Osteocyte (in vitro differentiated cells): ENCODE measurements around the gene CFAP119. TPM values are rescaled to one million over a fixed set of nuclear protein-coding genes. Genes with fewer than 3 reads are reported as not detected.

Source experiments
- DNase-seq: peaks from one replicate; pipeline ENCODE4 v3.0.0; 2021; ENCODE audit warnings: mixed read lengths; ENCODE audit not compliant: unreplicated experiment; ENCODE audit errors: extremely low spot score
- H3K27ac Mint-ChIP-seq: one replicate; pipeline ENCODE4 v1.8.0; 2021; ENCODE audit warnings: mild to moderate bottlenecking, mixed read lengths; ENCODE audit not compliant: unreplicated experiment
- H3K27me3 Mint-ChIP-seq: one replicate; pipeline ENCODE4 v1.8.0; 2021; ENCODE audit warnings: mixed read lengths; ENCODE audit not compliant: unreplicated experiment
- H3K36me3 Mint-ChIP-seq: one replicate; pipeline ENCODE4 v1.8.0; 2021; ENCODE audit warnings: mixed read lengths; ENCODE audit not compliant: unreplicated experiment
- H3K4me1 Mint-ChIP-seq: one replicate; pipeline ENCODE4 v1.8.0; 2021; ENCODE audit warnings: mixed read lengths; ENCODE audit not compliant: unreplicated experiment
- H3K4me3 Mint-ChIP-seq: one replicate; pipeline ENCODE4 v1.8.0; 2021; ENCODE audit warnings: mild to moderate bottlenecking, moderate library complexity, mixed read lengths; ENCODE audit not compliant: unreplicated experiment
- H3K9me3 Mint-ChIP-seq: one replicate; pipeline ENCODE4 v1.8.0; 2021; ENCODE audit warnings: mixed read lengths; ENCODE audit not compliant: unreplicated experiment
- total RNA-seq: library from RNA; stranded (reverse); gene quantifications from 2 replicates; pipeline ENCODE4 v1.2.1, GENCODE V29; 2021
- TF ChIP-seq, protein P1 (sequence below): fragments of 200-600 bp; sonication (generic); IDR thresholded peaks from 2 replicates; pipeline ENCODE4 v1.5.0; 2021; ENCODE audit warnings: antibody characterized with exemption, mild to moderate bottlenecking, moderate library complexity

CFAP119 gene
- total RNA-seq, 1 donor from 2014 or later, result 5.0 TPM

DNA sequence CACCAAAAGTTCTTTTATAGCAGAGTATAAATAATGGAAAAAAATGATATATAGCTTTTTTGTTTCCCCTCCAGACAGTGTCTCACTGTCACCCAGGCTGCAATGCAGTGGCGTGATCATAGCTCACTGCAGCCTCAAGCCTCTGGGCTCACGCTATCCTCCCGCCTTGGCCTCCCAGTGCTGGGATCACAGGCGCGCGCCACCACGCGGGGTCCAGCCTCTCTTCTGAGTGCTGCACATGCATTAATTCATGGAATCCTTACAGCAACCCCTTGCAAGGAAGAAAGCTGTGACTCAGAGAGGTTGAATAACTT lies 43.2 kb upstream of the CFAP119 start:
- TF ChIP-seq, protein P1, sequence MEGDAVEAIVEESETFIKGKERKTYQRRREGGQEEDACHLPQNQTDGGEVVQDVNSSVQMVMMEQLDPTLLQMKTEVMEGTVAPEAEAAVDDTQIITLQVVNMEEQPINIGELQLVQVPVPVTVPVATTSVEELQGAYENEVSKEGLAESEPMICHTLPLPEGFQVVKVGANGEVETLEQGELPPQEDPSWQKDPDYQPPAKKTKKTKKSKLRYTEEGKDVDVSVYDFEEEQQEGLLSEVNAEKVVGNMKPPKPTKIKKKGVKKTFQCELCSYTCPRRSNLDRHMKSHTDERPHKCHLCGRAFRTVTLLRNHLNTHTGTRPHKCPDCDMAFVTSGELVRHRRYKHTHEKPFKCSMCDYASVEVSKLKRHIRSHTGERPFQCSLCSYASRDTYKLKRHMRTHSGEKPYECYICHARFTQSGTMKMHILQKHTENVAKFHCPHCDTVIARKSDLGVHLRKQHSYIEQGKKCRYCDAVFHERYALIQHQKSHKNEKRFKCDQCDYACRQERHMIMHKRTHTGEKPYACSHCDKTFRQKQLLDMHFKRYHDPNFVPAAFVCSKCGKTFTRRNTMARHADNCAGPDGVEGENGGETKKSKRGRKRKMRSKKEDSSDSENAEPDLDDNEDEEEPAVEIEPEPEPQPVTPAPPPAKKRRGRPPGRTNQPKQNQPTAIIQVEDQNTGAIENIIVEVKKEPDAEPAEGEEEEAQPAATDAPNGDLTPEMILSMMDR, result no peak
- H3K36me3 Mint-ChIP-seq, result no peaks in the 10 kb centered on the region
- no peaks in the 10 kb centered on the region for H3K27me3 Mint-ChIP-seq
- DNase-seq, result no peak
- H3K4me1 Mint-ChIP-seq, result peaks cover 15% of the 10 kb centered on the region
- H3K9me3 Mint-ChIP-seq, result no peaks in the 10 kb centered on the region
- peak overlapping the region; percentile 90 for H3K4me3 Mint-ChIP-seq
- H3K27ac Mint-ChIP-seq, result peak overlapping the region; percentile 91

DNA sequence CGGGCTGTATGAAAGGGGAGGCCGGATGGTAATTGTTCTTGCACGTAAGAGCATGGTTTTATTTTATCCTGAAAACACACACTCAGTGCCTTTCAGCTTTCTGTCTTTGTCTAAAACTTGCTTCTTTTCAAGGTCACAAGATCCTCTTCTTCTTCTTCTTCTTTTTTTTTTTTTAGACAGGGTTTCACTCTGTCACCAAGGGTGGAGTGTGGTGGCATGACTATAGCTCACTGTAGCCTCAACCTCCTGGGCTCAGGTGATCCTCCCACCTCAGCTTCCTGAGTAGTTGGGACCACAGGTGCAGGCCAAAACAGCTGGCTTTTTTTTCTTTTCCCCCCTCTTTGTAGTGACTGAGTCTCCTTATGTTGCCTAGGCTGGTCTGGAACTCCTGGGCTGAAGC lies 41.1 kb upstream of the CFAP119 start:
- H3K27me3 Mint-ChIP-seq, result no peaks in the 10 kb centered on the region
- no peak for DNase-seq
- H3K9me3 Mint-ChIP-seq, result no peaks in the 10 kb centered on the region
- H3K27ac Mint-ChIP-seq, result no peak overlapping the region
- no peak overlapping the region for H3K4me3 Mint-ChIP-seq
- H3K36me3 Mint-ChIP-seq, result no peaks in the 10 kb centered on the region
- TF ChIP-seq, protein P1, result no peak
- H3K4me1 Mint-ChIP-seq, result peaks cover 15% of the 10 kb centered on the region

DNA sequence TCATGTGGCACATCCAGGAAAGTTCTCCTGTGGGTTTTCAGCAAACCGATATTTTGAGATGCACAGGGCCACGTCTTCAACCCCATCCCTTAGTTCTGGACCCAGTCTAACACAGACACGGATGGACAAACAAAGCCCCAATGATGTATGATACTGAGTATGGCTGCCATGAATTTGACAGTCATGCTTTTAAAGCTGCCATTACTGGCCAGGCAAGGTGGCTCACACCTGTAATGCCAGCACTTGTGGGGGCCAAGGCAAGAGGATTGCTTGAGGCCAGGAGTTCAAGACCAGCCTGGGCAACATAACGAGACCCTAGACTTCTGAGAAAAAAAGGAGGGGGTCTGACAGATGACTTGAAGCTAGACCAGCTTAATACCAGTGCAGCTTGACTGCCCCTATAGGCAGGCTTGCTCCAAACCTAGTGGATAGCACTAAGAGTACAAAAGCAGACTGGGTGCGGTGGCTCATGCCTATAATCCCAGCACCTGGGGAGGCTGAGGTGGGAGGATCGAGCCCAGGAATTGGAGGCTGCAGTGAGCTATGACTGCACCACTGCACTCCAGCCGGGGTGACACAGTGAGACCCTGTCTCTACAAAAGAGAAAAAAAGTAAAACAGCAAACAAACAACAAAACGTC lies 35.9 kb upstream of the CFAP119 start:
- TF ChIP-seq, protein P1, result no peak
- no peak overlapping the region for H3K4me3 Mint-ChIP-seq
- H3K36me3 Mint-ChIP-seq, result no peaks in the 10 kb centered on the region
- H3K27me3 Mint-ChIP-seq, result no peaks in the 10 kb centered on the region
- H3K9me3 Mint-ChIP-seq, result no peaks in the 10 kb centered on the region
- H3K27ac Mint-ChIP-seq, result no peak overlapping the region
- no peak for DNase-seq
- no peaks in the 10 kb centered on the region for H3K4me1 Mint-ChIP-seq

DNA sequence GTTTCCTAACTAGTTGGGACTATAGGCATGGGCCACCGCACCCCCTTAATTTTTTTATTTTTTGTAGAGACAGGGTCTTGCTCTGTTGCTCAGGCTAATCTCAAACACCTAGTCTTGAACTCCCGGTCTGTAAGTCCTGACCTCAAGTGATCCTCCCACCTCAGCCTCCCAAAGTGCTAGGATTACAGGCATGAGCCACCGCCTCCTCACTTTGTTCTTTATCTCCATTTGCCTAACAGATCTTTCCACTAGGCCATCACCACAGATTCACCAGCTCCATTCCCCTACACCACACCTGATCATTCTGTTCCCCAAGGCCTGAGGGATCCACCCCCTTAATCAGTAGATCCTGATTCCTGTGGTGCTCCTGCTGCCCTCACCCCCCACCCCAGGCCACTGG lies 32.8 kb upstream of the CFAP119 start:
- no peaks in the 10 kb centered on the region for H3K4me1 Mint-ChIP-seq
- no peaks in the 10 kb centered on the region for H3K9me3 Mint-ChIP-seq
- no peak overlapping the region for H3K4me3 Mint-ChIP-seq
- no peak overlapping the region for H3K27ac Mint-ChIP-seq
- H3K27me3 Mint-ChIP-seq, result no peaks in the 10 kb centered on the region
- H3K36me3 Mint-ChIP-seq, result no peaks in the 10 kb centered on the region
- DNase-seq, result no peak
- TF ChIP-seq, protein P1, result no peak

DNA sequence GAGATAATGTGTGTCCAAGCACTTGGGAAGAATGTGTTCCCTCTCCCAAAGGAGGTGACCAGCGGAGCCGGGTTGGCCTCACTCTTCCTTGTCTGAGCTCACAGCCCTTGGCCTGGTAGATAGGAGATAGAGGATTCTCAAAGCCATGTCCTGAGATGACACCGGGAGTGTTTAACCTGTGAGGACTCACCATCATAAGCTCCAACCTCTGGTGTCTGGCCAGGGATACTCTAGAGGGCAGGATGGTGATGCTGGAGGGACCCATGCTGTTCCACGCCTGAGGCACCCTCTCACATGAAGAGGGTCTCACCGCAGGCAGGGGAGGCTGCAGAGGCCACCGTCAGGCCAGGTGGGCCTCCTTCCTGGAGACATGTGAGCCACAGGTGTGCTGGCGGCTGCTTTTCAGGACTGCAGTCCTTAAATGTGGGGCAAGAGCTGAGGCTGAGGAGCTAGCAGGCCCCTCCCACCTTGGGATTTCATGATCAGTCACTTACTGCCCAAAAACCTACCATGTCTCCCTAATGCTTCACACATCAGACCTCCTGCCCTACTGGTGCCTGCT lies 31.7 kb upstream of the CFAP119 start:
- no peak overlapping the region for H3K27ac Mint-ChIP-seq
- no peak for DNase-seq
- no peaks in the 10 kb centered on the region for H3K9me3 Mint-ChIP-seq
- H3K4me3 Mint-ChIP-seq, result no peak overlapping the region
- no peaks in the 10 kb centered on the region for H3K36me3 Mint-ChIP-seq
- H3K4me1 Mint-ChIP-seq, result no peaks in the 10 kb centered on the region
- TF ChIP-seq, protein P1, result no peak
- no peaks in the 10 kb centered on the region for H3K27me3 Mint-ChIP-seq
